Keratinocyte (primary cell): ENCODE measurements around the gene C4orf36. TPM values are rescaled to one million over a fixed set of nuclear protein-coding genes. Genes with fewer than 3 reads are reported as not detected.

Experiments used
- DNase-seq: peaks from one replicate; pipeline ENCODE4 v3.0.0-alpha.2; 2011; ENCODE audit warnings: low read depth, missing footprints, low spot score
- FAIRE-seq: peaks from 2 replicates; lab custom pipeline; 2011; peaks lifted over from hg19 to GRCh38; lab: Jason Lieb, UNC
- H2AFZ ChIP-seq: 2 replicates; pipeline ENCODE4 v1.6.0; 2012; ENCODE audit warnings: low read length, control low read depth, inconsistent platforms; ENCODE audit not compliant: control insufficient read depth
- H3K27ac ChIP-seq: 2 replicates; pipeline ENCODE4 v1.5.1; 2011; ENCODE audit warnings: low read length; ENCODE audit not compliant: control insufficient read depth, insufficient read depth
- H3K27me3 ChIP-seq: 3 replicates; pipeline ENCODE4 v1.6.0; 2011; ENCODE audit warnings: low read length; ENCODE audit not compliant: control insufficient read depth, insufficient read depth; ENCODE audit errors: extremely low read depth
- H3K36me3 ChIP-seq, 2 experiments: 2 replicates in 1 of 2; 3 replicates in 1 of 2; pipeline ENCODE4 v1.5.1; 2011; ENCODE audit warnings: low read length in 2 of 2, mild to moderate bottlenecking in 1 of 2; ENCODE audit not compliant: control insufficient read depth in 2 of 2, insufficient read depth in 2 of 2; ENCODE audit errors: extremely low read depth in 1 of 2
- H3K4me1 ChIP-seq: 3 replicates; pipeline ENCODE4 v1.5.1; 2011; ENCODE audit warnings: low read length; ENCODE audit not compliant: control insufficient read depth, insufficient read depth; ENCODE audit errors: extremely low read depth
- H3K4me2 ChIP-seq: 3 replicates; pipeline ENCODE4 v1.6.0; 2011; ENCODE audit warnings: low read depth, low read length; ENCODE audit not compliant: control insufficient read depth, insufficient read depth; ENCODE audit errors: extremely low read depth
- H3K4me3 ChIP-seq, 3 experiments: fragments of 200-600 bp in 1 of 3; sonication (generic) in 1 of 3; 2 replicates in 2 of 3; 3 replicates in 1 of 3; pipeline ENCODE4 v1.5.1; 2011 to 2016; ENCODE audit warnings: low read length in 3 of 3, mild to moderate bottlenecking in 3 of 3, control low read depth in 2 of 3, inconsistent platforms in 1 of 3, low read depth in 1 of 3, mixed read lengths in 1 of 3, mixed run types in 1 of 3, moderate library complexity in 1 of 3; ENCODE audit not compliant: control insufficient read depth in 2 of 3, insufficient read depth in 2 of 3; ENCODE audit errors: extremely low read depth in 1 of 3
- H3K79me2 ChIP-seq: 2 replicates; pipeline ENCODE4 v1.6.0; 2012; ENCODE audit warnings: low read length; ENCODE audit not compliant: control insufficient read depth, insufficient read depth
- H3K9ac ChIP-seq: 3 replicates; pipeline ENCODE4 v1.6.0; 2011; ENCODE audit warnings: low read length; ENCODE audit not compliant: control insufficient read depth, insufficient read depth; ENCODE audit errors: extremely low read depth
- H3K9me1 ChIP-seq: 3 replicates; pipeline ENCODE4 v1.6.0; 2011; ENCODE audit warnings: low read length; ENCODE audit not compliant: control insufficient read depth, insufficient read depth; ENCODE audit errors: extremely low read depth
- H3K9me3 ChIP-seq: 2 replicates; pipeline ENCODE4 v1.5.1; 2012; ENCODE audit warnings: low read depth, low read length; ENCODE audit not compliant: control insufficient read depth
- H4K20me1 ChIP-seq: 3 replicates; pipeline ENCODE4 v1.6.0; 2011; ENCODE audit warnings: low read length; ENCODE audit not compliant: control insufficient read depth, insufficient read depth; ENCODE audit errors: extremely low read depth
- EZH2 ChIP-seq: IDR thresholded peaks from one replicate; pipeline ENCODE4 v1.6.1; 2012; ENCODE audit warnings: inconsistent platforms, mild to moderate bottlenecking, low read length, moderate library complexity
- dilution Hi-C: fragments of 300-500 bp; cut with MboI; formaldehyde crosslinking; loops from one replicate; pipeline ENCODE4 v1.7.0; 2020; ENCODE audit warnings: low sequenced_read_pairs; ENCODE audit not compliant: extremely low pct_ligation_motif_present
- polyA plus RNA-seq, 5 experiments: library from polyadenylated mRNA; depleted of rRNA in 3 of 5; stranded (reverse) in 3 of 5; stranded (forward) in 1 of 5; unstranded in 1 of 5; fragments of >200 nt; gene quantifications; 1 replicate in 1 of 5; 2 replicates in 3 of 5; 3 replicates in 1 of 5; pipeline versions ENCODE4 v1.2.1 to v1.2.3, GENCODE V29; 2011 to 2012; ENCODE audit warnings: missing spikeins in 2 of 5, low read depth in 1 of 5, low replicate concordance in 1 of 5
- TF ChIP-seq, protein P1 (sequence below), 3 experiments: IDR thresholded peaks in 1 of 3; conservative IDR thresholded peaks in 1 of 3; optimal IDR thresholded peaks in 1 of 3; 2 replicates in 2 of 3; 3 replicates in 1 of 3; pipeline versions ENCODE3 to v1.5.1; 2011; ENCODE audit warnings: low read length in 3 of 3, mild to moderate bottlenecking in 3 of 3, moderate library complexity in 2 of 3, control low read depth in 1 of 3, inconsistent platforms in 1 of 3; ENCODE audit not compliant: insufficient read depth in 2 of 3; ENCODE audit errors: extremely low read depth in 1 of 3

C4orf36 gene
- polyA plus RNA-seq, 1 donor (not counting 4 experiments of a cell fraction or from before 2014, with no cell fraction given) = 1.2 TPM

DNA sequence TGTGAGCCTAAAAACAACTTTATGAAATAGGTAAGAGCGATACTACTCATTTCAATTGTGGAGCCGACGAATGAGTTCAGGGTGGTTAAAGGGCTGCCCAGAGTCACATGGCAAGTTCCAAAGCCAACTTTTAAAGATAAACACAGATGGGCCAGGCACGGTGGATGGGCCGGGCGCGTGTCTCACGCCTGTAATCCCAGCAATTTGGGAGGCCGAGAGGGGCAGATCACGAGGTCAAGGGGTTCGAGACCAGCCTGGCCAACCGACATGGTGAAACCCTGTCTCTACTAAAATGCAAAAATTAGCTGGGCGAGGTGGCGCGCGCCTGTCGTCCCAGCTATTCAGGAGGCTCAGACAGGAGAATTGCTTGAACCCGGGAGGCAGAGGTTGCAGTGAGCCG is 914 bp upstream of the C4orf36 start:
- no peaks in the 10 kb centered on the region for H3K9me1 ChIP-seq
- peaks cover 5% of the 10 kb centered on the region for H3K79me2 ChIP-seq
- no peaks in the 10 kb centered on the region for H3K27me3 ChIP-seq
- peak overlapping the region; percentile 76 for H2AFZ ChIP-seq
- H3K9me3 ChIP-seq = no peaks in the 10 kb centered on the region
- DNase-seq (no peak), FAIRE-seq (no peak)
- no peak for TF ChIP-seq EZH2
- TF ChIP-seq, protein P1, sequence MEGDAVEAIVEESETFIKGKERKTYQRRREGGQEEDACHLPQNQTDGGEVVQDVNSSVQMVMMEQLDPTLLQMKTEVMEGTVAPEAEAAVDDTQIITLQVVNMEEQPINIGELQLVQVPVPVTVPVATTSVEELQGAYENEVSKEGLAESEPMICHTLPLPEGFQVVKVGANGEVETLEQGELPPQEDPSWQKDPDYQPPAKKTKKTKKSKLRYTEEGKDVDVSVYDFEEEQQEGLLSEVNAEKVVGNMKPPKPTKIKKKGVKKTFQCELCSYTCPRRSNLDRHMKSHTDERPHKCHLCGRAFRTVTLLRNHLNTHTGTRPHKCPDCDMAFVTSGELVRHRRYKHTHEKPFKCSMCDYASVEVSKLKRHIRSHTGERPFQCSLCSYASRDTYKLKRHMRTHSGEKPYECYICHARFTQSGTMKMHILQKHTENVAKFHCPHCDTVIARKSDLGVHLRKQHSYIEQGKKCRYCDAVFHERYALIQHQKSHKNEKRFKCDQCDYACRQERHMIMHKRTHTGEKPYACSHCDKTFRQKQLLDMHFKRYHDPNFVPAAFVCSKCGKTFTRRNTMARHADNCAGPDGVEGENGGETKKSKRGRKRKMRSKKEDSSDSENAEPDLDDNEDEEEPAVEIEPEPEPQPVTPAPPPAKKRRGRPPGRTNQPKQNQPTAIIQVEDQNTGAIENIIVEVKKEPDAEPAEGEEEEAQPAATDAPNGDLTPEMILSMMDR (optimal IDR thresholded peaks at IDR 0.05 in 1 of 3, IDR thresholded peaks at IDR 0.05 in 1 of 3, conservative IDR thresholded peaks at IDR 0.05 in 1 of 3; ENCODE audit: extremely low read depth in 1 of 3, insufficient read depth in 2 of 3, low read length in 3 of 3) = no peak
- H3K36me3 ChIP-seq = peaks cover 0 to 4% of the 10 kb centered on the region in 2 experiments
- H3K4me3 ChIP-seq = peak overlapping the region in 2 of 3 experiments; percentile 61 to 80
- peak overlapping the region; percentile 93 for H3K4me2 ChIP-seq
- H3K9ac ChIP-seq = peak overlapping the region; percentile 95
- dilution Hi-C loops = no loop called here
- no peaks in the 10 kb centered on the region for H4K20me1 ChIP-seq
- H3K4me1 ChIP-seq = peaks cover 37% of the 10 kb centered on the region
- peak overlapping the region; percentile 92 for H3K27ac ChIP-seq

DNA sequence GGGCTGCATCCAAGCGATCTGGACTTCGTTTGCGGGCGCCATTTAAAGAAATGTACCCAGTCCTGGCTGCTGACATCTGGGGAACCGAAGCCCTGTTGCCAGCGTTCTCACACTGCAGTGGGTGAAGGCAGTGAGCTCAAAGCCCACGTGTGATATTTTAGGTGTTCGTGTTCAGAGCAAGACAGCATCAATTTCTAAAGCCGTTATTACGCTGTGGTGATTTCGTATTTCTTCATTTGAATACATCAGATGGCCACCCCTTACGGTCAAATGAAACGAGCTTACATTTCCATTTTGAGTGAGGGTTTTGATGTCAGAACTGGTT is 376 bp upstream of the C4orf36 start:
- no peak for TF ChIP-seq EZH2
- TF ChIP-seq, protein P1 (optimal IDR thresholded peaks at IDR 0.05 in 1 of 3, IDR thresholded peaks at IDR 0.05 in 1 of 3, conservative IDR thresholded peaks at IDR 0.05 in 1 of 3; ENCODE audit: extremely low read depth in 1 of 3, insufficient read depth in 2 of 3, low read length in 3 of 3) = no peak
- H3K4me1 ChIP-seq = peaks cover 37% of the 10 kb centered on the region
- H3K27me3 ChIP-seq = no peaks in the 10 kb centered on the region
- H3K9me3 ChIP-seq = no peaks in the 10 kb centered on the region
- peak overlapping the region; percentile 92 for H3K27ac ChIP-seq
- peak overlapping the region; percentile 54 to 80 (median 61) for H3K4me3 ChIP-seq
- FAIRE-seq (peak; percentile 78), DNase-seq (no peak)
- H4K20me1 ChIP-seq = no peaks in the 10 kb centered on the region
- H3K9me1 ChIP-seq = no peaks in the 10 kb centered on the region
- dilution Hi-C loops = no loop called here
- H3K79me2 ChIP-seq = peaks cover 5% of the 10 kb centered on the region
- H3K4me2 ChIP-seq = peak overlapping the region; percentile 93
- H3K36me3 ChIP-seq = peaks cover under 1 to 4% of the 10 kb centered on the region in 2 experiments
- peak overlapping the region; percentile 76 for H2AFZ ChIP-seq
- H3K9ac ChIP-seq = peak overlapping the region; percentile 95
